WTC11 (cell line): ENCODE results near the gene FYCO1. TPM values are rescaled to one million over a fixed set of nuclear protein-coding genes. Genes with fewer than 3 reads are reported as not detected.

Experiments
- ATAC-seq: fragments of 200-7000 bp; cut with Tn5 transposase; 2 replicates; pipeline ENCODE4 v1.10.0; 2021; ENCODE audit warnings: mild to moderate bottlenecking, moderate library complexity
- CTCF ChIA-PET: fragments of 300-600 bp; sonication (Branson Sonifier 250); formaldehyde crosslinking; loops from one replicate; lab custom pipeline; 2021; ENCODE audit warnings: antibody characterized with exemption; lab: Charles Lee
- POLR2A ChIA-PET: fragments of 350-600 bp; sonication (Branson Sonifier 250); formaldehyde crosslinking; loops from one replicate; lab custom pipeline; 2021; ENCODE audit warnings: antibody characterized with exemption; lab: Charles Lee
- DNase-seq: peaks from one replicate; pipeline ENCODE4 v3.0.0; 2021; ENCODE audit warnings: low spot score
- H3K27ac Mint-ChIP-seq: 2 replicates; pipeline ENCODE4 v1.8.0; 2021; ENCODE audit warnings: mixed read lengths
- H3K27me3 Mint-ChIP-seq: 2 replicates; pipeline ENCODE4 v1.8.0; 2021; ENCODE audit warnings: low read depth, mild to moderate bottlenecking, moderate library complexity, mixed read lengths
- H3K36me3 Mint-ChIP-seq: 2 replicates; pipeline ENCODE4 v1.8.0; 2021; ENCODE audit warnings: mixed read lengths
- H3K4me1 Mint-ChIP-seq: 2 replicates; pipeline ENCODE4 v1.8.0; 2022; ENCODE audit warnings: mixed read lengths
- H3K4me3 Mint-ChIP-seq: 2 replicates; pipeline ENCODE4 v1.8.0; 2021; ENCODE audit warnings: mild to moderate bottlenecking, moderate library complexity, mixed read lengths
- H3K9me3 Mint-ChIP-seq: 2 replicates; pipeline ENCODE4 v1.8.0; 2021; ENCODE audit warnings: mixed read lengths
- CREM ChIP-seq: sonication (generic); formaldehyde crosslinking; IDR thresholded peaks from 2 replicates; pipeline ENCODE4 v1.8.1; 2022; ENCODE audit warnings: mild to moderate bottlenecking, missing genetic modification reagents, moderate library complexity
- EMX1 ChIP-seq: fragments of 250-450 bp; sonication (Bioruptor Pico); IDR thresholded peaks from 2 replicates; pipeline ENCODE4 v1.8.0; 2021; ENCODE audit warnings: mild to moderate bottlenecking
- ESRRA ChIP-seq: sonication (generic); formaldehyde crosslinking; IDR thresholded peaks from 2 replicates; pipeline ENCODE4 v1.8.1; 2022; ENCODE audit warnings: mild to moderate bottlenecking, missing genetic modification reagents, borderline replicate concordance
- FOXJ3 ChIP-seq: sonication (generic); formaldehyde crosslinking; IDR thresholded peaks from 2 replicates; pipeline ENCODE4 v1.9.0; 2021; ENCODE audit warnings: missing genetic modification reagents, mild to moderate bottlenecking, borderline replicate concordance
- FOXP1 ChIP-seq: sonication (generic); formaldehyde crosslinking; IDR thresholded peaks from 2 replicates; pipeline ENCODE4 v1.8.0; 2022; ENCODE audit warnings: missing genetic modification reagents, mild to moderate bottlenecking, moderate library complexity, borderline replicate concordance
- GABPB1 ChIP-seq: sonication (generic); formaldehyde crosslinking; IDR thresholded peaks from 2 replicates; pipeline ENCODE4 v1.8.1; 2023; ENCODE audit warnings: mild to moderate bottlenecking, missing genetic modification reagents
- HMGA2 ChIP-seq: fragments of 250-450 bp; sonication (Bioruptor Pico); IDR thresholded peaks from 2 replicates; pipeline ENCODE4 v1.4.0; 2021; ENCODE audit warnings: mild to moderate bottlenecking, moderate library complexity
- JAZF1 ChIP-seq: fragments of 250-450 bp; sonication (Bioruptor Pico); IDR thresholded peaks from 2 replicates; pipeline ENCODE4 v1.9.0; 2021; ENCODE audit warnings: moderate library complexity, mild to moderate bottlenecking, inconsistent platforms
- KAT7 ChIP-seq: sonication (generic); formaldehyde crosslinking; IDR thresholded peaks from 2 replicates; pipeline ENCODE4 v1.8.1; 2023; ENCODE audit warnings: missing genetic modification reagents, mild to moderate bottlenecking, borderline replicate concordance
- MYBL2 ChIP-seq: sonication (generic); formaldehyde crosslinking; IDR thresholded peaks from 2 replicates; pipeline ENCODE4 v1.8.1; 2023; ENCODE audit warnings: mild to moderate bottlenecking, moderate library complexity, missing genetic modification reagents
- OVOL2 ChIP-seq: fragments of 250-450 bp; sonication (Bioruptor Pico); IDR thresholded peaks from 2 replicates; pipeline ENCODE4 v1.9.0; 2021; ENCODE audit warnings: mild to moderate bottlenecking, borderline replicate concordance
- RORB ChIP-seq: fragments of 250-450 bp; sonication (Bioruptor Pico); IDR thresholded peaks from 2 replicates; pipeline ENCODE4 v1.9.0; 2021; ENCODE audit warnings: mild to moderate bottlenecking
- TCF7 ChIP-seq: sonication (generic); formaldehyde crosslinking; IDR thresholded peaks from 2 replicates; pipeline ENCODE4 v1.8.0; 2022; ENCODE audit warnings: mild to moderate bottlenecking, low read depth, missing genetic modification reagents, moderate library complexity
- total RNA-seq: library from RNA; stranded (reverse); gene quantifications from 3 replicates; pipeline ENCODE4 v1.2.3, GENCODE V29; 2021
- TF ChIP-seq, protein P1 (sequence below): sonication (generic); formaldehyde crosslinking; IDR thresholded peaks from 2 replicates; pipeline ENCODE4 v1.8.0; 2022; ENCODE audit warnings: mild to moderate bottlenecking, missing genetic modification reagents
- TF ChIP-seq, protein P2 (sequence below): fragments of 250-450 bp; sonication (Bioruptor Pico); IDR thresholded peaks from 2 replicates; pipeline ENCODE4 v2.1.2; 2022; ENCODE audit warnings: mild to moderate bottlenecking, moderate library complexity
- TF ChIP-seq, protein P3 (sequence below): fragments of 250-450 bp; sonication (Bioruptor Pico); conservative IDR thresholded peaks from 2 replicates; pipeline ENCODE4 v1.9.0; 2021; ENCODE audit warnings: mild to moderate bottlenecking
- TF ChIP-seq, protein P4 (sequence below): sonication (generic); formaldehyde crosslinking; IDR thresholded peaks from 2 replicates; pipeline ENCODE4 v1.8.1; 2023; ENCODE audit warnings: mild to moderate bottlenecking, missing genetic modification reagents
- TF ChIP-seq, protein P5 (sequence below): sonication (generic); formaldehyde crosslinking; IDR thresholded peaks from 2 replicates; pipeline ENCODE4 v1.8.1; 2022; ENCODE audit warnings: mild to moderate bottlenecking, moderate library complexity, missing genetic modification reagents
- TF ChIP-seq, protein P6 (sequence below): sonication (generic); formaldehyde crosslinking; IDR thresholded peaks from 2 replicates; pipeline ENCODE4 v1.8.0; 2022; ENCODE audit warnings: missing genetic modification reagents

Gene FYCO1
- total RNA-seq, 1 experiment from 2014 or later, result 13.9 TPM

DNA sequence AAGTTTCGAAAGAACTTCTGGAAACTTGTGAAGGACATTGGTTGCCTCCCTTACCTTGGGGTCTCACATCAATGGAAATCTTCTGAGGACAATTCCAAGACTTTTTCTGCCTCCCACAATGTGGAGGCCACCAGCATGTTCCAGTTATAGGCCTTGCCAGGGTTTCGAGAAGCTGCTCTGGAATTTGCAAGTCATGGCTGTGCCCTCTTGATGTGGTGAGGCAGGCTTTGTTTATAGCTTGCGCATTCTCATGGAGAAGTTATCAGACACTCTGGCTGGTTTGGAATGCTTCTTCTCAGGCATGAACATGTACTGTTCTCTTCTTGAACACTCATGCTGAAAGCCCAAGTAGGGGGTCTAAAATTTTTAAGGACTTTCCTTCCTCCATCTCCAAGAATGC lies 48.3 kb downstream of the FYCO1 start:
- H3K27me3 Mint-ChIP-seq, result no peaks in the 10 kb centered on the region
- DNase-seq, result no peak
- H3K9me3 Mint-ChIP-seq, result no peaks in the 10 kb centered on the region
- no peaks in the 10 kb centered on the region for H3K4me1 Mint-ChIP-seq
- H3K36me3 Mint-ChIP-seq, result peaks cover 47% of the 10 kb centered on the region
- ATAC-seq, result no peak
- TF ChIP-seq KAT7 (no peak), EMX1 (no peak), RORB (no peak), HMGA2 (CRISPR knock-in tag) (no peak), FOXJ3 (CRISPR knock-in tag) (no peak), OVOL2 (no peak), JAZF1 (CRISPR knock-in tag) (no peak)
- TF ChIP-seq, protein P1, sequence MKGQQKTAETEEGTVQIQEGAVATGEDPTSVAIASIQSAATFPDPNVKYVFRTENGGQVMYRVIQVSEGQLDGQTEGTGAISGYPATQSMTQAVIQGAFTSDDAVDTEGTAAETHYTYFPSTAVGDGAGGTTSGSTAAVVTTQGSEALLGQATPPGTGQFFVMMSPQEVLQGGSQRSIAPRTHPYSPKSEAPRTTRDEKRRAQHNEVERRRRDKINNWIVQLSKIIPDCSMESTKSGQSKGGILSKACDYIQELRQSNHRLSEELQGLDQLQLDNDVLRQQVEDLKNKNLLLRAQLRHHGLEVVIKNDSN (CRISPR knock-in tag), result no peak
- TF ChIP-seq, protein P2, sequence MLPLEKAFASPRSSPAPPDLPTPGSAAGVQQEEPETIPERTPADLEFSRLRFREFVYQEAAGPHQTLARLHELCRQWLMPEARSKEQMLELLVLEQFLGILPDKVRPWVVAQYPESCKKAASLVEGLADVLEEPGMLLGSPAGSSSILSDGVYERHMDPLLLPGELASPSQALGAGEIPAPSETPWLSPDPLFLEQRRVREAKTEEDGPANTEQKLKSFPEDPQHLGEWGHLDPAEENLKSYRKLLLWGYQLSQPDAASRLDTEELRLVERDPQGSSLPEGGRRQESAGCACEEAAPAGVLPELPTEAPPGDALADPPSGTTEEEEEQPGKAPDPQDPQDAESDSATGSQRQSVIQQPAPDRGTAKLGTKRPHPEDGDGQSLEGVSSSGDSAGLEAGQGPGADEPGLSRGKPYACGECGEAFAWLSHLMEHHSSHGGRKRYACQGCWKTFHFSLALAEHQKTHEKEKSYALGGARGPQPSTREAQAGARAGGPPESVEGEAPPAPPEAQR (CRISPR knock-in tag), result no peak
- TF ChIP-seq, protein P3, sequence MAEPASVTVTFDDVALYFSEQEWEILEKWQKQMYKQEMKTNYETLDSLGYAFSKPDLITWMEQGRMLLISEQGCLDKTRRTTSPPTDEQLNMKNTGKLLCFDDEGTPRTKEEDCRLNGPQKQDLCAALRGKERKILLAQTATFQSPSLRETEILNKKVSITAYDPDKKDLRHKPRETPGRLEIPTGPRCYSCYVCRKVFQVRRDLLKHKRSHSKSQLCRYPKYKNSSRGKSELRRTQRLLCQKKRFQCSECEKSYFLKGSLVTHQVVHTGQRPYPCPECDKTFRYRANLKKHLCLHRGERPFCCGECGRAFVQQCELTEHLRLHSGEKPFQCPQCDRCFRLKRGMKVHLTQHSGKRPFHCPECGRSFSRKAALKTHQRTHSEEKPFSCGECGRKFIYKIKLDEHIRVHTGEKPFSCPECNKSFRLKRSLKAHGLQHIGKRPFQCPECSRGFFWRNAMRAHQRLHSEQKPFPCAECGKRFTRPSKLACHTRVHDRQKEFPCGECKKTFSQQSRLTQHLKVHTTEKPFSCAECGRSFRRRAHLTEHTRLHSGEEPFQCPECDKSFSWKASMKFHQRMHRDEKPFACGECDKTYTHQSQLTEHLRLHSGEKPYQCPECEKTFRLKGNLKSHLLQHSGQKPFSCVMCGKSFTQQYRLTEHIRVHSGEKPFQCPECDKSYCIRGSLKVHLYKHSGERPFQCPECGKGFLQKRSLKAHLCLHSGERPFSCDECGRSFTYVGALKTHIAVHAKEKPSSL, result no peak
- TF ChIP-seq, protein P4, sequence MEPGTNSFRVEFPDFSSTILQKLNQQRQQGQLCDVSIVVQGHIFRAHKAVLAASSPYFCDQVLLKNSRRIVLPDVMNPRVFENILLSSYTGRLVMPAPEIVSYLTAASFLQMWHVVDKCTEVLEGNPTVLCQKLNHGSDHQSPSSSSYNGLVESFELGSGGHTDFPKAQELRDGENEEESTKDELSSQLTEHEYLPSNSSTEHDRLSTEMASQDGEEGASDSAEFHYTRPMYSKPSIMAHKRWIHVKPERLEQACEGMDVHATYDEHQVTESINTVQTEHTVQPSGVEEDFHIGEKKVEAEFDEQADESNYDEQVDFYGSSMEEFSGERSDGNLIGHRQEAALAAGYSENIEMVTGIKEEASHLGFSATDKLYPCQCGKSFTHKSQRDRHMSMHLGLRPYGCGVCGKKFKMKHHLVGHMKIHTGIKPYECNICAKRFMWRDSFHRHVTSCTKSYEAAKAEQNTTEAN, result no peak
- ChIA-PET CTCF (interaction anchor here (1.2 kb wide), 1 partner anchor 9 kb away, joined by 4 read pairs; no protein-coding TSS in a partner anchor), POLR2A (no interaction called here)
- H3K27ac Mint-ChIP-seq, result no peak overlapping the region
- H3K4me3 Mint-ChIP-seq, result no peak overlapping the region

DNA sequence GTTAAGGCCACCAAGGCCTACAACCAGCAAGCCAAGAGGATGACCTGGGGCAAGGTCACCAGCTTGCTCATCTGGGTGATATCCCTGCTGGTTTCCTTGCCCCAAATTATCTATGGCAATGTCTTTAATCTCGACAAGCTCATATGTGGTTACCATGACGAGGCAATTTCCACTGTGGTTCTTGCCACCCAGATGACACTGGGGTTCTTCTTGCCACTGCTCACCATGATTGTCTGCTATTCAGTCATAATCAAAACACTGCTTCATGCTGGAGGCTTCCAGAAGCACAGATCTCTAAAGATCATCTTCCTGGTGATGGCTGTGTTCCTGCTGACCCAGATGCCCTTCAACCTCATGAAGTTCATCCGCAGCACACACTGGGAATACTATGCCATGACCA lies 48.7 kb downstream of the FYCO1 start:
- TF ChIP-seq TCF7 (CRISPR knock-in tag), result no peak
- TF ChIP-seq EMX1, result no peak
- TF ChIP-seq, protein P5, sequence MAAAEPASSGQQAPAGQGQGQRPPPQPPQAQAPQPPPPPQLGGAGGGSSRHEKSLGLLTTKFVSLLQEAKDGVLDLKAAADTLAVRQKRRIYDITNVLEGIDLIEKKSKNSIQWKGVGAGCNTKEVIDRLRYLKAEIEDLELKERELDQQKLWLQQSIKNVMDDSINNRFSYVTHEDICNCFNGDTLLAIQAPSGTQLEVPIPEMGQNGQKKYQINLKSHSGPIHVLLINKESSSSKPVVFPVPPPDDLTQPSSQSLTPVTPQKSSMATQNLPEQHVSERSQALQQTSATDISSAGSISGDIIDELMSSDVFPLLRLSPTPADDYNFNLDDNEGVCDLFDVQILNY (CRISPR knock-in tag), result no peak
- no peak for TF ChIP-seq GABPB1 (CRISPR knock-in tag)
- no peak for TF ChIP-seq CREM
- no peak for TF ChIP-seq MYBL2 (CRISPR knock-in tag)
- TF ChIP-seq, protein P6, sequence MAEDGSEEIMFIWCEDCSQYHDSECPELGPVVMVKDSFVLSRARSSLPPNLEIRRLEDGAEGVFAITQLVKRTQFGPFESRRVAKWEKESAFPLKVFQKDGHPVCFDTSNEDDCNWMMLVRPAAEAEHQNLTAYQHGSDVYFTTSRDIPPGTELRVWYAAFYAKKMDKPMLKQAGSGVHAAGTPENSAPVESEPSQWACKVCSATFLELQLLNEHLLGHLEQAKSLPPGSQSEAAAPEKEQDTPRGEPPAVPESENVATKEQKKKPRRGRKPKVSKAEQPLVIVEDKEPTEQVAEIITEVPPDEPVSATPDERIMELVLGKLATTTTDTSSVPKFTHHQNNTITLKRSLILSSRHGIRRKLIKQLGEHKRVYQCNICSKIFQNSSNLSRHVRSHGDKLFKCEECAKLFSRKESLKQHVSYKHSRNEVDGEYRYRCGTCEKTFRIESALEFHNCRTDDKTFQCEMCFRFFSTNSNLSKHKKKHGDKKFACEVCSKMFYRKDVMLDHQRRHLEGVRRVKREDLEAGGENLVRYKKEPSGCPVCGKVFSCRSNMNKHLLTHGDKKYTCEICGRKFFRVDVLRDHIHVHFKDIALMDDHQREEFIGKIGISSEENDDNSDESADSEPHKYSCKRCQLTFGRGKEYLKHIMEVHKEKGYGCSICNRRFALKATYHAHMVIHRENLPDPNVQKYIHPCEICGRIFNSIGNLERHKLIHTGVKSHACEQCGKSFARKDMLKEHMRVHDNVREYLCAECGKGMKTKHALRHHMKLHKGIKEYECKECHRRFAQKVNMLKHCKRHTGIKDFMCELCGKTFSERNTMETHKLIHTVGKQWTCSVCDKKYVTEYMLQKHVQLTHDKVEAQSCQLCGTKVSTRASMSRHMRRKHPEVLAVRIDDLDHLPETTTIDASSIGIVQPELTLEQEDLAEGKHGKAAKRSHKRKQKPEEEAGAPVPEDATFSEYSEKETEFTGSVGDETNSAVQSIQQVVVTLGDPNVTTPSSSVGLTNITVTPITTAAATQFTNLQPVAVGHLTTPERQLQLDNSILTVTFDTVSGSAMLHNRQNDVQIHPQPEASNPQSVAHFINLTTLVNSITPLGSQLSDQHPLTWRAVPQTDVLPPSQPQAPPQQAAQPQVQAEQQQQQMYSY, result no peak
- no peak for TF ChIP-seq ESRRA
- TF ChIP-seq FOXP1 (CRISPR knock-in tag), result no peak
- no peak for TF ChIP-seq OVOL2
- Mint-ChIP-seq H3K27me3 (no peaks in the 10 kb centered on the region), H3K9me3 (no peaks in the 10 kb centered on the region), H3K4me1 (no peaks in the 10 kb centered on the region), H3K27ac (no peak overlapping the region), H3K36me3 (peaks cover 43% of the 10 kb centered on the region), H3K4me3 (no peak overlapping the region)
- DNase-seq, result no peak
- ChIA-PET POLR2A (no interaction called here), CTCF (interaction anchor here (1.2 kb wide), 1 partner anchor 8 kb away, joined by 4 read pairs; no protein-coding TSS in a partner anchor)
- ATAC-seq, result no peak
